ENCODE data around the gene SOD2.

DNA sequence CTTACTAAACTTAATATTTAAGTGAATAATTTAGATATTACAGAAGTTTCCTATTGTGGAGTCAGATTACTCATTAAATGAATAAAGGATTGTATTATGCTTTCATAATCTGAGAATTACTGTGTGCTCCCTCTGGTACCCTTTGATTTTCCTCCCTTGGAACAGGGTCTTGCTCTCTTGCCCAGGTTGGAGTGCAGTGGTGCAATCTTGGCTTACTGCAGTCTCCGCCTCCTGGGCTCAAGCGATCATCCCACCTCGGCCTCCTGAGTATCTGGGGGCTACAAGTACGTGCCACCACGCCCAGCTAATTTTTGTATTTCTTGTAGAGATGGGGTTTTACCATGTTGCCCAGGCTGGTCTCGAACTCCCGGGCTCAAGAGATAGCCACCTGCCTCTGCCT is 43.9 kb upstream of the SOD2 start:
- no peak for TF ChIP-seq SUZ12 (IDR thresholded peaks at IDR 0.05; ENCODE audit: extremely low read depth, insufficient read depth, insufficient read length)
- no peak for TF ChIP-seq ZNF274 (IDR thresholded peaks at IDR 0.05; ENCODE audit: low read depth, low read length)
- no peak for TF ChIP-seq YY1 (IDR thresholded peaks at IDR 0.05; ENCODE audit: insufficient read depth, insufficient read length)

All from NT2/D1 (cell line).